ENCODE data around the gene ARHGAP19. TPM values are rescaled to one million over a fixed set of nuclear protein-coding genes. Genes with fewer than 3 reads are reported as not detected.

Gene ARHGAP19
- total RNA-seq, 2 donors from 2014 or later: 3.9 to 5.0 TPM

DNA sequence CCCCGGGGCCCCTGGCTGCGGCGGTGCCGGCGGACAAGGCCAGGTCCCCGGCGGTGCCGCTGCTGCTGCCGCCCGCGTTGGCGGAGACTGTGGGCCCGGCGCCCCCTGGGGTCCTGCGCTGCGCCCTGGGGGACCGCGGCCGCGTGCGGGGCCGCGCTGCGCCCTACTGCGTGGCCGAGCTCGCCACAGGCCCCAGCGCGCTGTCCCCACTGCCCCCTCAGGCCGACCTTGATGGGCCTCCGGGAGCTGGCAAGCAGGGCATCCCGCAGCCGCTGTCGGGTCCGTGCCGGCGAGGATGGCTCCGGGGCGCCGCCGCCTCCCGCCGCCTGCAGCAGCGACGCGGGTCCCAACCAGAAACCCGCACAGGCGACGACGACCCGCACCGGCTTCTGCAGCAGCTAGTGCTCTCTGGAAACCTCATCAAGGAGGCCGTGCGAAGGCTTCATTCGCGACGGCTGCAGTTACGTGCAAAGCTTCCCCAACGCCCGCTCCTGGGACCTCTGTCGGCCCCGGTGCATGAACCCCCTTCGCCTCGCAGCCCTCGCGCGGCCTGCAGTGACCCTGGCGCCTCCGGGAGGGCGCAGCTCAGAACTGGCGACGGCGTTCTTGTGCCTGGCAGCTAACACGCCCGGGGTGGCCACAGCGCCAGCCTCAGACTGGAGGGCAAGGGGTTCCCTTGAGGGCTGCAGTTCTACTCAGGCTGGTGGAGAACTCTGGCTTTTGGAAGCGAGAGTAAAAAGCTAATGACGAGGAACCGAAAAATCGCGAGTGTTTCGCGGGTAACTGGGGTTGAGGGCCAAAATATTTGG lies 27.4 kb upstream of the ARHGAP19 start:
- peaks cover 0 to 24% of the 10 kb centered on the region in 2 donors for H3K4me1 ChIP-seq
- H3K27ac ChIP-seq: peak overlapping the region; percentile 94 to 95

DNA sequence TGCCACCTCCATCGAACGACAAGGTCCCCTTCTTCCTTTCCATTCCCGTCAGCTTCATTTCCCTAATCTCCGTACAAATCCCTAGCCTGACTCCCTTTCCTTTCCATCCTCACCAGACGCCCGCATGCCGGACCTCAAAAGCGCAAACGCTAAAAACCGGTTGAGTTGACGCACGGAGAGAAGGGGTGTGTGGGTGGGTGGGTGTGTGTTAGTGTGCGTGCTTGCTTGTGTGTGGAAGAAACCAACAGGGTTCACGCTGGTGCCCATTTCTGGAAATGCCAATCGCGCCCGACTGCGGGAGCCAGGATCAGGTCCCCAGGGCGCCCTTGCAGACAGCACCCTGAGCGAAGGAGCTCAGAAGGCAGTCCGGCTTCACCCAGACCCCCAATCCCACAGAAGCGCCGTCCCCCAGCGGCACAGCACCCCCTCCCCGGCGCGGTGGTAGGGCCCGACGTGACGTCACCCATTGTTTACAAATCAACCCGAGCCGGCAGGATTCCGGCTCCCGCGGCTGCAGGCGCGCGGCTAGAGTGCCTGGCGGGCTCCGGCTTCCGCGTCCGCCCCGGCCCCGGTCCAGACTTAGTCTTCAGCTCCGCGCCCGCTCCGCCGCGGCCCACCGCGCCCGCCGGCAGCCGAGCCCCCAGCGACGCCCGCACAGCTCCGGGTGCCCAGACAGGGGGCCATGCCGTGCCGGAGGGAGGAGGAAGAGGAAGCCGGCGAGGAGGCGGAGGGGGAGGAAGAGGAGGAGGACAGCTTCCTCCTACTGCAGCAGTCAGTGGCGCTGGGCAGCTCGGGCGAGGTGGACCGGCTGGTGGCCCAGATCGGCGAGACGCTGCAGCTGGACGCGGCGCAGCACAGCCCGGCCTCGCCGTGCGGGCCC lies 26.6 kb upstream of the ARHGAP19 start, which contains the start of gene FRAT1:
FRAT1 (plus strand) TSS at position 500 of the 880 bp plus-strand sequence; CDS start at position 683, 183 bp downstream.
- peak within 1 kb of the TSS; percentile 94 to 95 for H3K27ac ChIP-seq
- no peaks in the 10 kb centered on the region for H3K36me3 ChIP-seq
- H3K4me1 ChIP-seq: peaks cover 0 to 24% of the 10 kb centered on the region in 2 donors

More for the DNA sequence above, 27.4 kb upstream of the ARHGAP19 start:
- Histone ChIP-seq H3K9me3 (no peaks in the 10 kb centered on the region), H3K36me3 (no peaks in the 10 kb centered on the region), H3K27me3 (no peaks in the 10 kb centered on the region), H3K4me3 (peak overlapping the region; percentile 88 to 89)
- TF ChIP-seq, protein P1, sequence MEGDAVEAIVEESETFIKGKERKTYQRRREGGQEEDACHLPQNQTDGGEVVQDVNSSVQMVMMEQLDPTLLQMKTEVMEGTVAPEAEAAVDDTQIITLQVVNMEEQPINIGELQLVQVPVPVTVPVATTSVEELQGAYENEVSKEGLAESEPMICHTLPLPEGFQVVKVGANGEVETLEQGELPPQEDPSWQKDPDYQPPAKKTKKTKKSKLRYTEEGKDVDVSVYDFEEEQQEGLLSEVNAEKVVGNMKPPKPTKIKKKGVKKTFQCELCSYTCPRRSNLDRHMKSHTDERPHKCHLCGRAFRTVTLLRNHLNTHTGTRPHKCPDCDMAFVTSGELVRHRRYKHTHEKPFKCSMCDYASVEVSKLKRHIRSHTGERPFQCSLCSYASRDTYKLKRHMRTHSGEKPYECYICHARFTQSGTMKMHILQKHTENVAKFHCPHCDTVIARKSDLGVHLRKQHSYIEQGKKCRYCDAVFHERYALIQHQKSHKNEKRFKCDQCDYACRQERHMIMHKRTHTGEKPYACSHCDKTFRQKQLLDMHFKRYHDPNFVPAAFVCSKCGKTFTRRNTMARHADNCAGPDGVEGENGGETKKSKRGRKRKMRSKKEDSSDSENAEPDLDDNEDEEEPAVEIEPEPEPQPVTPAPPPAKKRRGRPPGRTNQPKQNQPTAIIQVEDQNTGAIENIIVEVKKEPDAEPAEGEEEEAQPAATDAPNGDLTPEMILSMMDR (IDR thresholded peaks at IDR 0.05): peak in 1 of 2 donors; percentile 38
- DNase-seq (ENCODE audit: low spot score): no peak

DNA sequence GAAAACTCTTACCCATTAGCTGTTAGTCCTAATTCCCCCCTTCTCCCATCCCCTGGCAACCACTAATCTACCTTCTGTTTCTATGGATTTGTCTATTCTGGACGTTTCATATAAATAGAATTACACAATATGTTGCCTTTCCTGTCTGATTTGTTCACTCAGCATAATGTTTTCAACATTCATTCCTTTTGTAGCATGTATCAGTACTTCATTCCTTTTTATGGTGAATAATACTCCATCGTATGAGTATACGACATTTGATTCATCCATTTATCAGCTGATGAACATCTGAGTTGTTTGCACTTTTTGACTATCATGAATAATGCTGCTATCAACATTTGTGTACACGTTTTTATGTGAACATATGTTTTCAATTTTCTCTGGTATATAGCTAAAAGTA lies 22.2 kb upstream of the ARHGAP19 start:
- no peaks in the 10 kb centered on the region for H3K27me3 ChIP-seq
- no peak overlapping the region for H3K27ac ChIP-seq
- TF ChIP-seq, protein P1 (IDR thresholded peaks at IDR 0.05): no peak
- H3K9me3 ChIP-seq: no peaks in the 10 kb centered on the region
- H3K4me1 ChIP-seq: peaks cover 0 to 6% of the 10 kb centered on the region in 2 donors
- H3K4me3 ChIP-seq: no peak overlapping the region
- DNase-seq (ENCODE audit: low spot score): no peak
- no peaks in the 10 kb centered on the region for H3K36me3 ChIP-seq

More for the DNA sequence above, 26.6 kb upstream of the ARHGAP19 start, which contains the start of gene FRAT1:
- peak; percentile 92 for DNase-seq (ENCODE audit: low spot score)
- Histone ChIP-seq H3K9me3 (no peaks in the 10 kb centered on the region), H3K27me3 (no peaks in the 10 kb centered on the region), H3K4me3 (peak within 1 kb of the TSS; percentile 88 to 89)
- TF ChIP-seq, protein P1 (IDR thresholded peaks at IDR 0.05): no peak

DNA sequence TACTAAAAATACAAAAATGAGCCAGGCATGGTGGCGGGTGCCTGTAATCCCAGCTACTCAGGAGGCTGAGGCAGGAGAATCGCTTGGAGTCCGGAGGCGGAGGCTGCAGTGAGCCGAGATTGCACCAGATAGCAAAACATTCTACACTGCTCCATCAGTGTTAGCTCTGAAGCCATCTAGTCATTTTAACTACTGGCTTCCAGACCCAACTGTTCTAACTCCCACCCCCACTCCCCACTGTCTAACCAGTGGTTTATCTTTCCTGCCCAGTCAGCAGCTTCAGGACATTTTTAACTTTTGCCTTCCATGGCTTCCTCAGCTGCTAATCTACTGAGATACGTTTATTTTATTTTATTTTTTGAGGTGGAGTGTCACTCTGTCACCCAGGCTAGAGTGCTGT lies 20.5 kb upstream of the ARHGAP19 start:
- no peaks in the 10 kb centered on the region for H3K9me3 ChIP-seq
- no peaks in the 10 kb centered on the region for H3K4me1 ChIP-seq
- H3K27me3 ChIP-seq: no peaks in the 10 kb centered on the region
- no peak for DNase-seq (ENCODE audit: low spot score)
- H3K4me3 ChIP-seq: no peak overlapping the region
- H3K36me3 ChIP-seq: no peaks in the 10 kb centered on the region
- TF ChIP-seq, protein P1 (IDR thresholded peaks at IDR 0.05): no peak
- H3K27ac ChIP-seq: no peak overlapping the region

DNA sequence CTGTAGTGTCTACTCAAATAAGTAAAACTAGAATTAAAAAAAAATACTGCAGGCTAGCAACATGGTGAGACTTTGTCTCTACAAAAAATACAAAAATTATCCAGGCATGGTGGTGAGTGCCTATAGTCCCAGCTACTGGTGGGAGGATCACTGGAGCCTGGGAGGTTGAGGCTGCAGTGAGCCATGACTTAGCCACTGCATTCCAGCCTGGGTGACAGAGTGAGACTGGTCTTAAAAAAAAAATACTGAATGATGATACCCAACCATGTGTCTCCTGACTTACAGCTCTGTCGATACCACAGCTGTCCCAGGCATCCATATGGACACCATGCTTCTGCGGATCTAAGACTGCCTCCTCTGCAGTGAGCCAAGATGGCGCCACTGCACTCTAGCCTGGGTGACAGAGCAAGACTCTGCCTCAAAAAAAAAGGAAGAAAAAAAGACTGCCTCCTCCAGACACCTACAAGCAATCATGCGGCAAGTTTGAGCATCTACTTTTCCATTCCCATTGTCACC lies 18.7 kb upstream of the ARHGAP19 start:
- Histone ChIP-seq H3K4me1 (no peaks in the 10 kb centered on the region), H3K27ac (no peak overlapping the region), H3K36me3 (no peaks in the 10 kb centered on the region), H3K9me3 (no peaks in the 10 kb centered on the region), H3K27me3 (no peaks in the 10 kb centered on the region), H3K4me3 (no peak overlapping the region)
- TF ChIP-seq, protein P1 (IDR thresholded peaks at IDR 0.05): no peak
- no peak for DNase-seq (ENCODE audit: low spot score)
